Calu3 (cell line): ENCODE data around the gene SV2B. TPM values are rescaled to one million over a fixed set of nuclear protein-coding genes. Genes with fewer than 3 reads are reported as not detected.

Experiments used
- BruUV-seq: library from RNA; stranded (reverse); fragments of 400-500 nt; replicated peaks from 2 replicates; lab custom pipeline; 2021; lab: Mats Ljungman, UMichigan
- CTCF ChIA-PET: fragments of 300-600 bp; sonication (Branson Sonifier 250); formaldehyde crosslinking; loops from one replicate; lab custom pipeline; 2022; ENCODE audit warnings: antibody characterized with exemption; lab: Charles Lee
- DNase-seq: peaks from one replicate; pipeline ENCODE4 v3.0.0; 2022
- H3K27ac Mint-ChIP-seq: one replicate; pipeline ENCODE4 v1.8.0; 2022; ENCODE audit warnings: mixed read lengths; ENCODE audit not compliant: unreplicated experiment
- H3K27me3 Mint-ChIP-seq: one replicate; pipeline ENCODE4 v1.8.0; 2022; ENCODE audit warnings: mixed read lengths; ENCODE audit not compliant: unreplicated experiment
- H3K36me3 Mint-ChIP-seq: one replicate; pipeline ENCODE4 v1.8.0; 2022; ENCODE audit warnings: mild to moderate bottlenecking, moderate library complexity, mixed read lengths; ENCODE audit not compliant: insufficient read depth, unreplicated experiment
- H3K4me1 Mint-ChIP-seq: one replicate; pipeline ENCODE4 v1.8.0; 2022; ENCODE audit warnings: mild to moderate bottlenecking, low read depth, mixed read lengths; ENCODE audit not compliant: unreplicated experiment
- H3K4me3 Mint-ChIP-seq: one replicate; pipeline ENCODE4 v1.8.0; 2022; ENCODE audit warnings: mild to moderate bottlenecking, low read depth, moderate library complexity, mixed read lengths; ENCODE audit not compliant: unreplicated experiment
- H3K9me3 Mint-ChIP-seq: one replicate; pipeline ENCODE4 v1.8.0; 2022; ENCODE audit warnings: low read depth, mixed read lengths; ENCODE audit not compliant: unreplicated experiment
- intact Hi-C: fragments of 100-400 bp; cut with micrococcal nuclease; formaldehyde crosslinking; loops from one replicate; pipeline ENCODE4 v1.10.0; 2022; ENCODE audit not compliant: unreplicated experiment
- total RNA-seq: library from RNA; stranded (reverse); gene quantifications from 2 replicates; pipeline ENCODE4 v1.2.3, GENCODE V29; 2022
- TF ChIP-seq, protein P1 (sequence below): fragments of 200-600 bp; IDR thresholded peaks from one replicate; pipeline ENCODE4 v1.8.0; 2022; ENCODE audit warnings: antibody characterized with exemption; ENCODE audit not compliant: unreplicated experiment

Gene SV2B
- total RNA-seq, 1 experiment from 2014 or later: 2.2 TPM

DNA sequence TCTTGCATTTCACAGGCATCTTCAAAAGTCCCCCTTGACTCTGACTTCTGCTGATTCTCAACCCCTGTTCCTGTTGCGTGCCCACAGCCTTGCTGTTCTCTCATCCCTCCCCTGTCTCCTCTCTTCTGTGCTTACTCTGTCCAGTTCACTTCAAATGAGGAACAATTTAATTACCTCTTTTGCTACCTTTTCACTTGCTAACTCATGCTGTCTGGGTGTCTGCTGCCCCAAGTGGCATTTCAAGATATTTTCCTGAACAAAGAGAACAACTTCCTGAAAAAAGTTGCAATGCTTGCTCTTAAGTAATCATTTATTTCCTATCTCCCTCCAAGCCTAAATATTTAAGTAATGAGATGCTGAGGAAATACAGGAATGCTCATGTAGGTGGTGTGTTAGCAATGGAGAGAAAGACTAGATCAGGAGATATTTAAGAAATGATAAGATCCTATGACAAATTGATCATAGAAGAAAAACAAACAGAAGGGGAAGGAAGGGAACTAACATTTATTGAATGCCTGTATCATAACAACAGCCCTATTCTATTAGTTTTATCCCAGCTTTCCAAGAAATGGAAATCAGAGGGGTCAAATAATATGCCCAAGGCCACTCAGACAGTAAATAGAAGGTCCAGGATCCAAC lies 42.2 kb downstream of the SV2B start:
- CTCF ChIA-PET: no interaction called here

DNA sequence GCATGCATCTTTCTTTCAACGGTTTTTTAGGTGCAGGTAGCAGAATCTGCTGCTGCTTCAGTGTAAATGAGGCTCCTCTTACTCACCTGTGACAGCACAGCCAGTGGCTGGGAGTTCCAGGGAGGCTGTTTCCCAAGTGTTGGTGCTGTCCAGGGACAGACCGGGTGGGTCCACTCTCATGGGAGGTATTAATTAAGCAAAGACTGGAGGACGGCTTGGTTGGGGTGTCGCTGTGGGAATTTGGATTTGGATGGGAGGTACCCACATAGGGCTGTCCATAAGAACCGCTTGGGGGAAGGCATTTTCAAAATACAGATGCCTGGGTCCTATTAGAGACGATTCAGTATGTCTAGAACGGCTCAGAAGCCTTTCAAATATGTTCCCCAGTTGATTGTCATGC lies 42.9 kb downstream of the SV2B start:
- H3K27ac Mint-ChIP-seq: no peak overlapping the region
- H3K4me3 Mint-ChIP-seq: no peak overlapping the region
- TF ChIP-seq, protein P1, sequence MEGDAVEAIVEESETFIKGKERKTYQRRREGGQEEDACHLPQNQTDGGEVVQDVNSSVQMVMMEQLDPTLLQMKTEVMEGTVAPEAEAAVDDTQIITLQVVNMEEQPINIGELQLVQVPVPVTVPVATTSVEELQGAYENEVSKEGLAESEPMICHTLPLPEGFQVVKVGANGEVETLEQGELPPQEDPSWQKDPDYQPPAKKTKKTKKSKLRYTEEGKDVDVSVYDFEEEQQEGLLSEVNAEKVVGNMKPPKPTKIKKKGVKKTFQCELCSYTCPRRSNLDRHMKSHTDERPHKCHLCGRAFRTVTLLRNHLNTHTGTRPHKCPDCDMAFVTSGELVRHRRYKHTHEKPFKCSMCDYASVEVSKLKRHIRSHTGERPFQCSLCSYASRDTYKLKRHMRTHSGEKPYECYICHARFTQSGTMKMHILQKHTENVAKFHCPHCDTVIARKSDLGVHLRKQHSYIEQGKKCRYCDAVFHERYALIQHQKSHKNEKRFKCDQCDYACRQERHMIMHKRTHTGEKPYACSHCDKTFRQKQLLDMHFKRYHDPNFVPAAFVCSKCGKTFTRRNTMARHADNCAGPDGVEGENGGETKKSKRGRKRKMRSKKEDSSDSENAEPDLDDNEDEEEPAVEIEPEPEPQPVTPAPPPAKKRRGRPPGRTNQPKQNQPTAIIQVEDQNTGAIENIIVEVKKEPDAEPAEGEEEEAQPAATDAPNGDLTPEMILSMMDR: no peak
- DNase-seq: no peak
- peaks cover 11% of the 10 kb centered on the region for H3K4me1 Mint-ChIP-seq
- H3K9me3 Mint-ChIP-seq: no peaks in the 10 kb centered on the region
- BruUV-seq: no TSS peak
- H3K36me3 Mint-ChIP-seq: no peaks in the 10 kb centered on the region
- CTCF ChIA-PET: no interaction called here
- peaks cover 82% of the 10 kb centered on the region for H3K27me3 Mint-ChIP-seq
- intact Hi-C loops: loop anchor here (1.0 to 5.0 kb wide), 3 partner anchors 71 to 87 kb away; no protein-coding TSS in a partner anchor

More for the DNA sequence above, 42.2 kb downstream of the SV2B start:
- H3K4me3 Mint-ChIP-seq: no peak overlapping the region
- TF ChIP-seq, protein P1: peak; percentile 52
- no peak overlapping the region for H3K27ac Mint-ChIP-seq
- BruUV-seq: no TSS peak
- peaks cover 11% of the 10 kb centered on the region for H3K4me1 Mint-ChIP-seq
- peaks cover 75% of the 10 kb centered on the region for H3K27me3 Mint-ChIP-seq
- no peaks in the 10 kb centered on the region for H3K36me3 Mint-ChIP-seq
- intact Hi-C loops: loop anchor here (1.0 to 5.0 kb wide), 3 partner anchors 70 to 86 kb away; no protein-coding TSS in a partner anchor
- H3K9me3 Mint-ChIP-seq: no peaks in the 10 kb centered on the region
- DNase-seq: peak; percentile 25

GRCh38 chr15:91146728-91147127 lies 46.7 kb downstream of the SV2B start:
- BruUV-seq: no TSS peak
- Mint-ChIP-seq H3K9me3 (no peaks in the 10 kb centered on the region), H3K27ac (no peak overlapping the region), H3K4me3 (no peak overlapping the region), H3K4me1 (peaks cover 10% of the 10 kb centered on the region), H3K36me3 (no peaks in the 10 kb centered on the region), H3K27me3 (peaks cover 92% of the 10 kb centered on the region)
- TF ChIP-seq, protein P1: no peak
- CTCF ChIA-PET: no interaction called here
- intact Hi-C loops: no loop called here
- DNase-seq: no peak

DNA sequence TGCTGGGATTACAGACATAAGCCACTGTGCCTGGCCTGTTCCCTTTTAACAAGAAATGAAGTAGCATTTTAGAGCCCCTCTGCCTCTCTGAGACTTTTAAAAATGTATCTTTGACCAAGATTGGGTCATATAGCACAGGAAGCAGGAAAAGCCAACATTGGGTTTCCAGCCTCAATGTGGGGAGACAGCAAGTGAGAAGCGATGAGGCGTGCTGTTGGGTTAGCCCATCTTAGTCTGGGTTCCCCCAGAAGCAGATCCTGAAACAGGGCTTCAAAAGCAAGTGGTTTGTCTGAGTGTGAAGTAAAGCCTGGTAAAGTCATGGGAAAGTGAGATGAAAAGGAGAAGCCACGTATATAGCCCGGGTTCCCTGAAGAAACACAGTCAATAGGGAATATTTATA lies 48.2 kb downstream of the SV2B start:
- BruUV-seq: no TSS peak
- TF ChIP-seq, protein P1: no peak
- DNase-seq: no peak
- Mint-ChIP-seq H3K36me3 (no peaks in the 10 kb centered on the region), H3K27ac (no peak overlapping the region), H3K9me3 (no peaks in the 10 kb centered on the region), H3K27me3 (peaks cover 97% of the 10 kb centered on the region), H3K4me1 (no peaks in the 10 kb centered on the region), H3K4me3 (no peak overlapping the region)
- intact Hi-C loops: no loop called here
- CTCF ChIA-PET: no interaction called here
